Fibroblast of skin of right biceps (primary cell): ENCODE data around the gene SLC43A2.
"Not testable (repeated sequence)": the region's sequence is repeated elsewhere in the genome, so short reads cannot be mapped to it uniquely, and the experiment has no call there.

Source experiments
- DNase-seq: peaks from one replicate; pipeline ENCODE4 v3.0.0-alpha.2; 2013

SLC43A2 gene

DNA sequence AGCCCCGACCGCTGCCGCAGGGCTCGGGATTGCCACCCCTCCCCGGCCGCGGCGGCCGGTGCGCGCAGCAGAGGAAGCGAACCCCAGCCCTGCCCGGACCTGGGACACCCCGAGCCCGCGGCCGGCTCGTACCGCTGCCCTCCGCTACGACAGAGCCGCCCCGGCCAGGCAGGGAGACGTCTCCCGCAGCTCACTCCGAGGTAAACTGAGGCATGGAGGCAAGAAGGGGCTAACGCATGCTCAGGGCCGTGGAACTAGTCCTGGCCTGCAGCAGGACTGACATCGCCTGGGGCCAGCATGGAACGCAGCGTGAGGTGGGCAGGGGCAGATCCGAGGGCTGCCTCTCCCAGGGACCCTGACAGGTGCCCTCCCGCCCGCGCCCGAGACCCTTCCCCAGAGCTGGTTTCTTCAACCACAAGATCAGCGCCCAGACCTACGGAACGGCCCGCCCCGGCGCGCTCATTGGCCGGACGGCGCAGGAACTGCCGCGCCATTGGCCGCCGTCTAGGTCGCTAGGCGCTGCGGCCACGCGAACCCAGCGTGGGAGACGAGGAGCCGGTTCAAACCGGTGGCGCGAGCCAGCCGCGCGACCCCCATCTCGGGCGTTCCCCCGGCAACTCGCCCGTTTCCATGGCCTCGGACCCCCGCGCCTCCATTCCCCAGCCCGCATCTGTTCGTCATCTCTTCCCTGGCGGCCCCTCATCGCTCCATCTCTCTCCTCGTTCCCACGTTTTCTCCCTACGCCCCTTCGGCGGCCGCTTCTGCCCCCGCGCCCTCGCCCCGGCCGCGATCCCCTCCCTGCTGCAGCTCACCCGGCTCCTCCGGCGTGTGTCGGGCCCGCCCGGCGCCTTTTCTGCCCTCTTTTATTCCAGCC is at the start of gene SLC43A2:
Gene SLC43A2 (minus strand): TSS at position 853 of the 874 bp plus-strand sequence. CDS start 960 bp downstream, outside the sequence.
- peak; percentile 79 for DNase-seq

DNA sequence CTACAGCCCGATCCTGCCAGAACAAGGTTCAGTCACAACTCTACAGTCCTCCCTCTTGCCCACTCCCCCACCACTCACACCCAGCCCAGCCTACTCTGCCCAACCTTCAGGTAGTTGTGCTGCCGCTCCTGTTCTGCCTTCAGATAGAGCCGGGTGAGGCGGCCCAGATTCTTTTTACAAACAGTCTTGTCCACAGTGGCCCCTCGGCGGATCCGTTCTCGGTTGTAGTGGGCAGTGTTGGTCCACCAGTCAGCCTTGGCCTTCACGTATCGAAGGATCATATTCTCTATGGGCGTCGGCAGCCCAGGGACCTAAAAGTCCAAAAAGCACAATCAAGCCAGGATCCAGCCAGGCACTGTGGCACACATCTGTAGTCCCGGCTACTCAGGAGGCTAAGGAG is 47.8 kb upstream of the SLC43A2 start:
- no peak for DNase-seq

- DNase-seq, result no peak
These were observed 44.6 kb upstream of the SLC43A2 start for GRCh38 chr17:1673041-1673785.

DNA sequence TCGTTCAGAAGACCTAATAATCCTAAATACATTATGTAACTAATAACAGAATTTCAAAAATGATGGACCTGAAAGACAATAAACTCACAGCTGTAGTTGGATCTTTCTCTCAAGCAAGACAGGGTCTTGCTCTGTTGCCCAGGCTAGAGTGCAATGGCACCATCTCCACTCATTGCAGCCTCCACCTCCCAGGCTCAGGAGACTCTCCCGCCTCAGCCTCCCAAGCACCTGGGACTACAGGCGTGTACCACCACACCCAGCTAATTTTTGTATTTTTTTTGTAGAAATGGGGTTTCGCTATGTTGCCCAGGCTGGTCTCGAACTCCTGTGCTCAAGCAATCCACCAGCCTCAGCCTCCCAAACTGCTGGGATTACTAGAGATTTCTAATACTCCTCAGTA is 35.3 kb upstream of the SLC43A2 start:
- DNase-seq, result not testable (repeated sequence)

DNA sequence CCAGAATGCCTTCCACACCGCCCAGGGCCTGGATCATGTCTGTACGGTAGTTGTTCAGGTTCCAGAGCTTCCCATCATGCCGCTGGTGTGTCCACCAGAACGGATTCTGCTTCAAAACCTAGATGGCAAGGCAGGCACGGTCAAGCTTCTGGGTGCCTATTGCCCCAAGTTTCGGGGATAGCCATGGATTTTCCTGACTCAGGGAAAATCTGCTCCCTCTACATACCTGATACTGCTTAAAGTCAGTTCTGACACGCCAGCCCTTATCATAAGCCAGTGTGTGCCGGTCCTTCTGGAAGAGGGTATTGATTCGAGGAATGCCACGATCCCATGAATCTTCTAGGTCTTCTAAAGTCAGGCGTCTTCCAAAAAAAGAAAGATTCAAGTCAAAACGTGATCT is 32.4 kb upstream of the SLC43A2 start:
- no peak for DNase-seq

DNA sequence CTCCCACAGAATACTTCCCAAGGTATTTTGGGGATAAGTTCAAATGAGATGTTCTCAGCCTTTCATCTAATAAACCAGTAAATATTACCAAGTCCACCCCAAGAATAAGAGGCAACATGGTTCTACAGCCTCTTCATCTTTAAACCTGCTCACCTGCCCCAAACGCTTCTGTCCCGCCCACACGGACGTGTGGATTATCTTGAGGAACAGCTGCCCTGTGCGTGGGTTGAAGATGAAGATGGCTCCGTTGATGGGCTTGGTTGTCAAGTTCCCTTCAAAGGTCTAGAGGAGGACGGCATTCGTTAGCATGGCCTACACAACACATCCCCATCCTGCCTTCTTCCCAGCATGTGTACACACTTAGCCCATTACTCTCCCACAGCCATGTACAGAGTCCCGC is 29.5 kb upstream of the SLC43A2 start:
- DNase-seq, result no peak

GRCh38 chr17:1653735-1654134 is 25.1 kb upstream of the SLC43A2 start:
- DNase-seq, result no peak

DNA sequence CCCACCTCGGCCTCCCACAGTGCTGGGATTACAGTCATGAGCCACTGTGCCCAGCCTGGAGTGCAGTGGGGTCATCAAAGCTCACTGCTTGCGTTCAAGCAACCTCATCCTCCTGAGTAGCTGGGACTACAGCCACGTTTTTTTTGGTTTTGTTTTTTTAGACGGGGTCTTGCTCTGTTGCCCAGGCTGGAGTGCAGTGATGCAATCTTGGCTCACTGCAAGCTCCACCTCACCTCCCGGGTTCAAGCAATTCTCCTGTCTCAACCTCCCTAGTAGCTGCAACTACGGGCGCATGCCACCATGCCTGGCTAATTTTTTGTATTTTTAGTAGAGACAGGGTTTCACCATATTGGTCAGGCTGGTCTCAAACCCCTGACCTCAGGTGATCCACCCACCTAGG is 24.2 kb upstream of the SLC43A2 start:
- not testable (repeated sequence) for DNase-seq

- no peak for DNase-seq
These were observed 22.9 kb upstream of the SLC43A2 start for GRCh38 chr17:1651559-1651844.

DNA sequence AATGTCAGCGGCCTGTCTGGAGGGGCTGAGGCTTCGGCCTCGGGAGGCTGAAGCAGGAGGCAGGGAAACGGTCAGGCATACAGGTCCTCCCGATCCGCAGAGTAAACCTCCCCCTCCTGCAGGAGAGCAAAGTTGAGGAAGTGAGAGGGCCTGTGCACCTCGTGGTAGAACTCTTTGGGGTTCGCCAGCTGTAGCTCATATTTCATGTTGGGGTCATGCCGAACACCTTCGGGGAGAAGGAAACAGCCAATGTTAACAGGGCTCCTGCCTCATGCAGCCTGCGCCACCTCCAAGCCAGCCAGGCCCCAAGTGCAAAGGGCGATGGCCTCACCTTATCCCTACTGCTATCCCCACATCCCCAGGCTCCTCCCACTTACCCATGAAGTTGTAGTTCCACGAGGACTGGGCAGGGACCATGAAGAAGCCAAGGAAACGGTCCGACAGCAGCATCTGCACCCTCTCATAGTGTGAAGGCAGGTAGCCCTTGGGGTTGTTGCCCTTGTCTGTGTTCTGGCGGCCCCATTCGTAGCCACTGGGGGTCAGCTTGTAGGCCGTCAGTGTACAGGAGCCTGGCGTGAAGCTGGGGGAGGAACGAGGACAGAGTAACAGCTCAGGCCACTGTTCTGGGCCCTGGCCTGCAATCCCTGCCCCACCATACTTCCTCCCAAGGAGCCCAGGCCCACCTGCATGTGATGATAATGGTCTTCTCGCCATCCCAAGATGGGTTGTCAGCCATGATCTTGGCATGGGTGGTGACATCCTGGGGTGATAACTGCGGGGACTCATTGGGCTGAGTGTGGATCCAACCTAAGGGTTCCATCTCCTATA is 22.3 kb upstream of the SLC43A2 start:
- no peak for DNase-seq

DNA sequence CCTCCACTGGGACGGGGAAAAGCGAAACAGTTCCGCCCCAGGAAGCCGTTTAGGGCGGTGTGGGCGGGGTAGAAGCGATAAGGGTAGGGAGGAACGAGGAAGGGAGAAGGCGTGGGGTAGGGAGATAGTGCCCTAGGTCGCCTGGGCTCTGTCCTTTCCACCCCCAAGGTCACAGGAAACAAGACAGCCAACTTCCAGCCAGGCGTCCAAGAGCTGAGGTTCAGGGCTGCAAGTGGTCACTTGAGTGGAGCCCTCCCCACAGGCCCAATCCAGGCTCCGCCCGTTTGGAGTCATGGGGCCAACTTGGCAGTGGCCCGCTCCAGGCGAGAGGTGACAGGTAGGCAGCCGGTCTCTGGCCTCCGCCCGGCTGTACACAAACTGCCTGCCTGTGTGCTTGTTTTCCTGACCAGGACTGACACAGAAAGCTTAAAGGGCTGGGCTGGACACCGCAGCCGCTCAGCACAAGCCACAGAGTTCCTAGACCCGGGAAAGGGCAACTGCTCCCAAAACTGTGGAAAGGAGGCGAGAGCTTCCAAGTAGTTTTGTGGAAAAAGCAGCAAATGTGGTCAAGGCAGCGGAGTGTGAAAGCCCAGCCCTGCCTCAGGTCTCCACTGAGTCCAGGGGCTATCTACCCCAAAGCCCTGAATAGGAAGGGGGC is 21.3 kb upstream of the SLC43A2 start, which contains the start of gene RILP:
Gene RILP (minus strand): TSS at position 23 of the 658 bp plus-strand sequence. CDS start 62 bp downstream, outside the sequence.
- no peak for DNase-seq

DNA sequence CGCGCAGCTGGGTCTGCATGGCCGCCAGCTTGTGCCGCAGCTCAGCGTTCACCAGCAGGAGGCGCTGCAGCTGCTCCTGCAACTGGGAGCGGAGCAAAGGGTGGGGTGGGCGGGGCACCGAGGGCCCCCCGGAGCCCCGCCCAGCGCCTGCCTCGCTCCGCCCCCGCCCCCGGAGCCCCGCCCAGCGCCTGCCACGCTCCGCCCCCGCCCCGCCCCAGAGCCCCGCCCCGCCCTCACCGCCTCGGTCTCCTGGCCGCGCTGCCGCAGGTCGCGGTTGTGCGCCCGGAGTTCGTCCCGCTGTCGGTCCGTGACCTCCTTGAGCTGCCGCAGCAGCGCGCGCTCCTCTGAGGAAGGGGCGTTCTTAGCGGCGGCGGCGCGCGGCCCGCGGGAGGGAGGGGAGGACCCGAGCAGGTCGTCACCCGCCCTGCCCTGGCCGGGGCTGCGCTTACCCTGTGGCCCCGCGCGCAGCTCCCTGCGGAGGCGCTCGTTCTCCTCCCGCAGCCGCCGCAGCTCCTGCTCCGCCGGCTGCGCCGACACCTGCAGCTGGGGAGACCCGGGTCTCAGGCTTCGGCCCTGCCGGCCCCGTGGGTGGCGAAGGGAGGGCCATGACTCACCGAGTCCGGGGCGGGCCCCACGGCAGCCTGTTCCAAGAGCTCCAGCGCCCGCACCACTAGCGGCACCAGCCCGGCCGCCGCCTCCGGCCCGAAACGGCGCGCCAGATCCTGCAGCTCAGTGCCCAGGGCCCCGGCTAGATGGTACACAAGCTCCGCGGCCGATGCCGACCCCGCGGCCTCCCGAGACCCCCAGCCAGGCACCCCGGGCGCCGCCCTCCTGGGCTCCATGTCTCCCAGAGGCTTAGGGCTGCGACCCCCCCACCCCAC is 20.6 kb upstream of the SLC43A2 start:
- DNase-seq, result peak; percentile 91

DNA sequence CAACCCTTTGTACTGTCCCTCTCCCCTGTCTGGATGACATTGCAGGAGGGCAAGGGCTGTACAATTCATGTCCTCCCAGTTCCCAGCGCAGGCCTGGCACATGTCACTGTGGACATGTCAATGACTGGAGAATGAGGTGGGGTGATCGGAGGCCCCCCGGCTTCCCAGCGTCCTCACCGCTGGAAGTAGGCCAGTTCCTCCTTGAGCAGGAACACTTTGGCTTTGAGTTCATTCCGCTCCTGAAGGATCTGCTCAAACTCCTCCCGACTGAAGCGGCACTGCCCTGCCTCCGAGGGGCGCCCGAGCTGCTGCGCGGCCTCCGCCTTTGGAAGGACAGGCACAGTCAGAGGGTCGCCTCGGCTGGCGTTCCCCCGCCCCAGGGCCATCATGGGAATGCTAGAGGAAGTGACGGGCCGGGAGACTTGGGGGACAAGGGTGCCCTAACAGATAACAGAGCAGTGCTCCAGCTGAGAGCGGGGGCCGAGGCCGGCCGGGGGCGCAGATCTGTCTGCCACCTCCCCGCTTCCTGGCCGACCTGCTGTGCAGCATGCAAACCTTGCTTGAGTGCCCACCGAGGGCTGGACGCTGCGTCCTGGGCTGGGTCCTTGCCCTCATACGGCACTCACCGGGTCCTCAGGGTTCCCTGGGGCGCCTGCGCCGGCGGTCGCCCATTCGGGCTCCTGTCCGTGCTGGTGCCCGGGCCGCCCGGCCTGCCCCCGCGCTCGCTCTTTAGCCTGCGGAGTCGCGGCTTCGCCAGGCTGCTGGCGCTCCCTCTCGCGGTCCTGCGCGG is 19.7 kb upstream of the SLC43A2 start:
- peak; percentile 30 for DNase-seq

DNA sequence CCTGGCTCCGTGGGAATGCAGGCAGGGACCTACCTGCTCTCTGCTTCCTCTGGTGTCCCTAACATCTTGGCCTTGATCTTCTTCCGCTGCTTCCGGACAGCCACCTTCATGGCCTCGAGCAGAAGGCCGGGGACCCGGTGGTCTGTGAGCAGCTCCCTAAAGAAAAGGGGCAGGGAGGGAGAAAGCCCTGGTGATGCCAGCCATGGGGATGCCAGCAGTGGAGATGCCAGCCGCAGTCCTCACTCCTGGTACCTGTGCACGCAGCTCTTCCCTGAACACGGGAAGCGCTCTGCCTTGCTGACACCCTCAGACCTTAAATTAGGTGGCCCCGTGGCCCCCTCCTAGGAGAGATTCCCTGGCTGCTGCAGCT is 19.2 kb upstream of the SLC43A2 start:
- DNase-seq, result no peak

GRCh38 chr17:1646199-1646875 is 17.7 kb upstream of the SLC43A2 start:
- no peak for DNase-seq

DNA sequence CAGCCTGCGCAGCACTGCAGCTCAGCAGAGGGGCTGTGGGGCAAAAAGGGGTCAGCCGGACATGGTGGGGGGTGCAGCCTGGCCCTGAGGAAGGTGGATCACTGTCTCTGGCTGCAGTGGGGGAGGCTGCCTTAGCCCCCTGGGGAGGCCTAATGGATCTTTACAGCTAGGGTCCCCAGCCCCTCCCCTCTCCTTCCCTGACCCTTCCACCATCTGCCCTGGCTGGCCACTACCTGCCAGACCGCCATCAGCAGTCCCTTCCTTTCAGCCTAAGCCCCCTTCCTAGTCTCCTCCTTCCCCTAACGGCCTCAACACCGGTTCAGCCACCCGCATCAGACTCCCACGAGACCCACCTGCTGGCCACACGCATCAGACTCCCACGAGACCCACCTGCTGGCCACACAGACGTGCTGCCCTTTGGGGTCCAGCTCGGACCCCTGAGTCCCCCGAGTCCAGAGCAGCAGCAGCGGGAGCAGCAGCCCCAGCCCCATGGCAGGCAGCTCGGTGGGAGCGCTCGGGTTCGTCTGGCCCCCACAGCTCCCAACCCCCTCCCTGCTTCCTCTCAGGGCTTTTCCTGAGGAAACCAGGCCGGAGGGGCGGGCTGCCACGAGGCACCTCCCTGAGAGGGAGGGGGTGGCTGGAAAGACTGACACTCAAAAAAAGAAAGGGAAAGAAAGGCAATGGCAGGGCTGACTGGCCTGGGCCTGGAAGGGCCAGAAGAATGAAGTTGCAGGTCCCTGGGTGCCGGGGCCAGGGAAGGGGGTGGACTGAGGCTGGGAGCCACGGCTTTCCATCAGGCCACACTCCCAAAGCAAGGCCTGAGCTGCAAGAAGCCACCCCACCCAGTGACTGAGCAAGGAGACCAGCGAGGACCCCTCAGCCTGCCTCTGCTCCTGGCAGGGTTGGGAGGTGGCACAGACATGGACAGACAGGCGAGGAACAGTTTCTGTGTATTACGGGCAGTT is 16.9 kb upstream of the SLC43A2 start, which contains the start of gene SCARF1:
Gene SCARF1 (minus strand): TSS at position 526 of the 965 bp plus-strand sequence. CDS start 35 bp downstream, at position 491.
- DNase-seq, result no peak

DNA sequence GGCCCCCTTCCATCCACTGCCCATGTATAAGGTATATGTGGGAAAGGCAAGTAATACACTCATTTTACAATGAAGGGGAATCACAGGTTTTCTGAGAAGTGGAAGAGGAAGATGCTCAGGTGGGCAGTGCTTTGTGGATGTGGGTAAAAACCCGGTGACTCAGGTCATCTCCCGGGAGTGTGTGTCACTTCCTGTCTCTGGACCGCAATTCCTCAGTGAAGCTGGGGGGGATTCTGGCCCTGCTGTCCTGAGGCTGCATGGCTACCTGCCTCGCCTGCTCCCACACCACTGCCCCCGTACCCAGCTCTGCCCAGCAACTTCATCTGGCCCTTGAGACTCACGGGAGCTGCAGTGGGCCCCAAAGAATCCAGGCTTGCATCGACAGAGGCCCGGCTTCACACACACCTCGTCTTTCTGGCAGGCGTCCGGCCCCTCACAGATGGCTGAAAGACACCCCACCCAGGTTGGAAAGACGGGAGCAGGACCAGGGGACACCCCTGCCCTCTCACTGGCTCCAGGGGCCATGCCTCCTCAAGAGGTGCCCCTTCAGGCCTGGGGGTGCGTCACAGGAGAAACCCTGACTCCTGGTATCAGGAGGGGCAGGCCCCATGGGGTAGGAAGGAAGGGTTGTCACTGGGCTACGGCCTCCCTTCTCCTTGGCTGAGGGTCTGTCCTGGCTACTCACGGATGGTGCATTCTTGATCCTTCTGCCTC is 16.0 kb upstream of the SLC43A2 start:
- DNase-seq, result peak; percentile 66

- DNase-seq, result no peak
These were observed 15.4 kb upstream of the SLC43A2 start for GRCh38 chr17:1643999-1644492.
